Stimulated activated naive B cell treated with anti-CD40 and anti-IgM and Interleukin-4, amounts not matched to agents 10 μg/mL and 1 μg/mL and 100 μg/mL, for 72 hours (primary cell): ENCODE measurements around the gene TRAF4.

ENCODE experiments used
- ATAC-seq, 2 donors: fragments of 150-1000 bp; cut with Tn5 transposase; replicated peaks; 2 replicates each; pipeline ENCODE4 v1.10.0; 2021; ENCODE audit warnings: moderate library complexity in 1 of 2
- DNase-seq: peaks from one replicate; pipeline ENCODE4 v3.0.0; 2021
- H3K27ac Mint-ChIP-seq: one replicate; pipeline ENCODE4 v1.8.0; 2022; ENCODE audit warnings: mild to moderate bottlenecking, mixed read lengths
- H3K27me3 Mint-ChIP-seq, 2 donors: one replicate each; pipeline ENCODE4 v1.8.0; 2022; ENCODE audit warnings: mixed read lengths in 2 of 2
- H3K36me3 Mint-ChIP-seq, 2 donors: one replicate each; pipeline ENCODE4 v1.8.0; 2022; ENCODE audit warnings: mixed read lengths in 2 of 2, mild to moderate bottlenecking in 1 of 2
- H3K4me1 Mint-ChIP-seq, 2 donors: one replicate each; pipeline ENCODE4 v1.8.0; 2022; ENCODE audit warnings: mixed read lengths in 2 of 2, mild to moderate bottlenecking in 1 of 2
- H3K4me3 Mint-ChIP-seq, 2 donors: one replicate each; pipeline ENCODE4 v1.8.0; 2022; ENCODE audit warnings: mild to moderate bottlenecking in 2 of 2, mixed read lengths in 2 of 2, moderate library complexity in 1 of 2
- H3K9me3 Mint-ChIP-seq, 2 donors: one replicate each; pipeline ENCODE4 v1.8.0; 2022; ENCODE audit warnings: mixed read lengths in 2 of 2, mild to moderate bottlenecking in 1 of 2

TRAF4 gene

GRCh38 chr17:28743243-28744103 is at the start of gene TRAF4:
Gene TRAF4, plus strand, starts transcription at chr17:28744011. Its CDS starts 102 bp downstream, at chr17:28744113.
- DNase-seq (peak; percentile 92), ATAC-seq (peak; percentile 68 to 74)
- H3K36me3 Mint-ChIP-seq: peaks cover 60 to 73% of the 10 kb centered on the region in 2 donors
- H3K4me3 Mint-ChIP-seq: peak within 1 kb of the TSS; percentile 93 to 95
- H3K27ac Mint-ChIP-seq: peak within 1 kb of the TSS; percentile 97
- peaks cover 49 to 87% of the 10 kb centered on the region in 2 donors for H3K4me1 Mint-ChIP-seq
- peaks cover 0 to 3% of the 10 kb centered on the region in 2 donors for H3K9me3 Mint-ChIP-seq
- H3K27me3 Mint-ChIP-seq: no peaks in the 10 kb centered on the region

GRCh38 chr17:28698253-28698941 is 45.4 kb upstream of the TRAF4 start:
- no peaks in the 10 kb centered on the region for H3K9me3 Mint-ChIP-seq
- no peak overlapping the region for H3K27ac Mint-ChIP-seq
- DNase-seq: no peak
- no peaks in the 10 kb centered on the region for H3K27me3 Mint-ChIP-seq
- H3K4me1 Mint-ChIP-seq: peaks cover 0 to 3% of the 10 kb centered on the region in 2 donors
- H3K36me3 Mint-ChIP-seq: peaks cover 32 to 65% of the 10 kb centered on the region in 2 donors
- peak in 1 of 2 donors; percentile 34 for ATAC-seq
- H3K4me3 Mint-ChIP-seq: no peak overlapping the region

- Mint-ChIP-seq H3K27ac (no peak overlapping the region), H3K36me3 (peaks cover 26 to 64% of the 10 kb centered on the region in 2 donors), H3K27me3 (no peaks in the 10 kb centered on the region), H3K9me3 (no peaks in the 10 kb centered on the region), H3K4me3 (no peak overlapping the region), H3K4me1 (peaks cover 0 to 6% of the 10 kb centered on the region in 2 donors)
- DNase-seq: no peak
- ATAC-seq: no peak
Measured at GRCh38 chr17:28700278-28700677, 43.5 kb upstream of the TRAF4 start.

- Mint-ChIP-seq H3K36me3 (peaks cover 26 to 70% of the 10 kb centered on the region in 2 donors), H3K27ac (peak overlapping the region; percentile 4), H3K9me3 (no peaks in the 10 kb centered on the region), H3K4me1 (peaks cover 0 to 8% of the 10 kb centered on the region in 2 donors), H3K4me3 (no peak overlapping the region), H3K27me3 (no peaks in the 10 kb centered on the region)
- ATAC-seq (no peak), DNase-seq (no peak)
Measured at GRCh38 chr17:28700830-28701492, 42.9 kb upstream of the TRAF4 start.

GRCh38 chr17:28702026-28702751 is 41.6 kb upstream of the TRAF4 start:
- H3K4me1 Mint-ChIP-seq: peaks cover 0 to 8% of the 10 kb centered on the region in 2 donors
- peaks cover 27 to 67% of the 10 kb centered on the region in 2 donors for H3K36me3 Mint-ChIP-seq
- H3K27me3 Mint-ChIP-seq: no peaks in the 10 kb centered on the region
- DNase-seq (no peak), ATAC-seq (no peak)
- H3K9me3 Mint-ChIP-seq: no peaks in the 10 kb centered on the region
- no peak overlapping the region for H3K4me3 Mint-ChIP-seq
- H3K27ac Mint-ChIP-seq: no peak overlapping the region

GRCh38 chr17:28702752-28703150 is 41.1 kb upstream of the TRAF4 start:
- no peaks in the 10 kb centered on the region for H3K27me3 Mint-ChIP-seq
- no peak overlapping the region for H3K4me3 Mint-ChIP-seq
- no peaks in the 10 kb centered on the region for H3K9me3 Mint-ChIP-seq
- peaks cover 32 to 69% of the 10 kb centered on the region in 2 donors for H3K36me3 Mint-ChIP-seq
- ATAC-seq (no peak), DNase-seq (no peak)
- peaks cover 0 to 11% of the 10 kb centered on the region in 2 donors for H3K4me1 Mint-ChIP-seq
- no peak overlapping the region for H3K27ac Mint-ChIP-seq

GRCh38 chr17:28703552-28704218 is 40.1 kb upstream of the TRAF4 start:
- H3K9me3 Mint-ChIP-seq: no peaks in the 10 kb centered on the region
- ATAC-seq: no peak
- no peak for DNase-seq
- H3K36me3 Mint-ChIP-seq: peaks cover 29 to 69% of the 10 kb centered on the region in 2 donors
- H3K4me1 Mint-ChIP-seq: peaks cover 0 to 8% of the 10 kb centered on the region in 2 donors
- H3K4me3 Mint-ChIP-seq: no peak overlapping the region
- no peak overlapping the region for H3K27ac Mint-ChIP-seq
- no peaks in the 10 kb centered on the region for H3K27me3 Mint-ChIP-seq

- H3K9me3 Mint-ChIP-seq: no peaks in the 10 kb centered on the region
- no peaks in the 10 kb centered on the region for H3K27me3 Mint-ChIP-seq
- H3K4me1 Mint-ChIP-seq: peaks cover 0 to 8% of the 10 kb centered on the region in 2 donors
- no peak overlapping the region for H3K27ac Mint-ChIP-seq
- no peak for DNase-seq
- H3K36me3 Mint-ChIP-seq: peaks cover 28 to 69% of the 10 kb centered on the region in 2 donors
- ATAC-seq: no peak
- no peak overlapping the region for H3K4me3 Mint-ChIP-seq
Measured at GRCh38 chr17:28704219-28704858, 39.5 kb upstream of the TRAF4 start.

- Mint-ChIP-seq H3K4me3 (no peak overlapping the region), H3K27me3 (no peaks in the 10 kb centered on the region), H3K9me3 (no peaks in the 10 kb centered on the region), H3K36me3 (peaks cover 25 to 61% of the 10 kb centered on the region in 2 donors), H3K27ac (peak overlapping the region; percentile 75), H3K4me1 (peaks cover 0 to 10% of the 10 kb centered on the region in 2 donors)
- ATAC-seq (no peak), DNase-seq (no peak)
Measured at GRCh38 chr17:28705074-28705659, 38.6 kb upstream of the TRAF4 start.

- Mint-ChIP-seq H3K9me3 (no peaks in the 10 kb centered on the region), H3K36me3 (peaks cover 22 to 54% of the 10 kb centered on the region in 2 donors), H3K27me3 (no peaks in the 10 kb centered on the region), H3K4me3 (no peak overlapping the region), H3K27ac (peak overlapping the region; percentile 75), H3K4me1 (peaks cover 6 to 13% of the 10 kb centered on the region in 2 donors)
- ATAC-seq (peak in 1 of 2 donors; percentile 12), DNase-seq (no peak)
Measured at GRCh38 chr17:28705728-28706334, 38.0 kb upstream of the TRAF4 start.

- no peak overlapping the region for H3K27ac Mint-ChIP-seq
- DNase-seq: no peak
- no peaks in the 10 kb centered on the region for H3K27me3 Mint-ChIP-seq
- H3K9me3 Mint-ChIP-seq: no peaks in the 10 kb centered on the region
- no peak for ATAC-seq
- peaks cover 9 to 14% of the 10 kb centered on the region in 2 donors for H3K4me1 Mint-ChIP-seq
- H3K36me3 Mint-ChIP-seq: peaks cover 20 to 46% of the 10 kb centered on the region in 2 donors
- H3K4me3 Mint-ChIP-seq: no peak overlapping the region
Measured at GRCh38 chr17:28706471-28707338, 37.1 kb upstream of the TRAF4 start.

GRCh38 chr17:28707339-28707720 is 36.5 kb upstream of the TRAF4 start:
- H3K27ac Mint-ChIP-seq: peak overlapping the region; percentile 28
- no peaks in the 10 kb centered on the region for H3K9me3 Mint-ChIP-seq
- H3K27me3 Mint-ChIP-seq: no peaks in the 10 kb centered on the region
- H3K4me1 Mint-ChIP-seq: peaks cover 15 to 16% of the 10 kb centered on the region in 2 donors
- H3K4me3 Mint-ChIP-seq: no peak overlapping the region
- peaks cover 20 to 42% of the 10 kb centered on the region in 2 donors for H3K36me3 Mint-ChIP-seq
- DNase-seq (no peak), ATAC-seq (no peak)
